Measurements from ENCODE around the gene C3orf85.

Gene C3orf85

DNA sequence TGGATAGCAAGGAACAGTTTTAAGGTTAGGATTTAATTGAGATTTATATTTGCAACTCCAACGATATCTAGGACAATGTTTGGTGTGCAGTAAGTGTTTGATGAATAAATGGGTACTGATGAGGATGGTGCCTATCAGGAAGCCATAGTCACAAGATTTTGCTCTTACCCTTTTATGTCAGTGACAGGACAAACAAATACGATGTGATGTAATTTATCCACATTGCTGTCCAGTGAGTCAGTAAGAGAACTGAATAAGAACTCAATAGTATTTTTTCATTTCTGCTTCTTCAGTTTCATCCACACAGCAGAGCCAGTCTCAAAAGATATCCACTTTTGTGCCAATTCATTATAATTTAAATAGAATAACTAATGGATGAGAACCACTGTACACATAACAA is 18.5 kb downstream of the C3orf85 start:
- DNase-seq, result no peak

DNA sequence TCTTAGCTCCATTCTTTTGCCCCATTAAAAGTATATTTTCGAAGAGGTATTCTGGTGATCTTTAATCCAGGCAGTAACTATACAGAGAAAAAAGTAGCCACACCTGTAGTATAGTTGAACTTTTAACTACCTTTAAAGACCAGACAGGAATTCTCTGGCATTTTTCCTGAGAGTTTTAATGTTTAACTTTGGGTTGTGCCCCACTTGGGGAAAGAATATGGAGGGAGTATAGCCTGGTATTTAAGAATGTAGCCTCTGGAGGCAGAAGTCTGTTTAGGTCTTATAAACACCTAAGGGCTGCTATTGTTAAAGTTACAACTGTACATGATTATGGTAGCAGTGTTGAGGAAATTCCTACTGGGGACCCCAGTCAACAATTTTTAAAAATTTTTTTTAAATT is 19.3 kb downstream of the C3orf85 start:
- no peak for DNase-seq

DNA sequence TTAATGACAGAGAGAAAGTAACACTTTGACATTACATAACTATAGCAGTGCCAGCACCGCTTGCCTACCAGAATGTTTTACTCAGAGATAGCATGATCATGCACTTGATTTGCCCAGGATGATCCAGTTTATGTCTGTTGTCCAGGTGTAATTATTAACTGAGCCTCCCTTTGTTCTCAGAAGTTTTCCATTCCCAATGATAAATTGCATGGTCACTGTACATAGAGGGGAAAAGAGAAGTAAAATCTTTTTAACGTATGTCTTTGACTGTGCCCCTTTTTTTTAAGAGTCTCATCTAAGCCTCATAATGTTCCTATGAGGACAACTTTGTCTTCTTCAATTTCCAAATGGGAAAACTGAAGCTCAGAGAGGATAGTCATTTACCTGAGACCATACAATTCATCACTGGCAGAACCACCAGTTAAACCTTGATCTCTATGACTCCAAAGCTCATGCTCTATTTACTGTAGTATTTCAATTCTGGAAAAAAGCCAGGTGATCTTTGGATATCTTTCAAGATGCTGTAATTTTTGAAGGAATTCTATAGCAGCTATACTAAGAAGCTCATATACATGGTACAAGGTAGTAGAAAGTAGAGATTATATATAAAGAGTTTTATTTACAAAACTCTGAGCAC is 25.1 kb downstream of the C3orf85 start:
- DNase-seq, result no peak

DNA sequence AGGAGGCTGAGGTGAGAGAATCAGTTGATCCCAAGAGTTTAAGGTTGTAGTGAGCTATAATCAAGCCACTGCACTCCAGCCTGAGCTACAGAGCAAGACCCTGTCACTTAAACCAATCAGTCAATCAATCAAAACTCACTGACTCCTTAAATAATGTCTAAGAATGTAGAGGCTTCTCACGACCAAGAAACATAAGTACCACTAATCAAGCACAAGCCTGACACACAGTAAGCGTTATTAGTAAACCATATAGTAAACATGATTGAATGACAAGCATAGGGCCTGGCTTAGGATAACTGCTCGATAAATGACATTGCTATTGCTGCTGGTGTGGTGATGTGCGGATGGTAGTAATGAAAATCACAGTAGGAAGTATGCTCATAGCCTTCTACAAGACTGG is 29.4 kb downstream of the C3orf85 start:
- DNase-seq, result no peak

- no peak for DNase-seq
These were observed 35.0 kb downstream of the C3orf85 start for GRCh38 chr3:109171479-109171878.

GRCh38 chr3:109175411-109175810 is 38.9 kb downstream of the C3orf85 start:
- no peak for DNase-seq

- DNase-seq, result no peak
These were observed 40.2 kb downstream of the C3orf85 start for GRCh38 chr3:109176726-109177125.

GRCh38 chr3:109177908-109178307 is 41.4 kb downstream of the C3orf85 start:
- DNase-seq, result no peak

DNA sequence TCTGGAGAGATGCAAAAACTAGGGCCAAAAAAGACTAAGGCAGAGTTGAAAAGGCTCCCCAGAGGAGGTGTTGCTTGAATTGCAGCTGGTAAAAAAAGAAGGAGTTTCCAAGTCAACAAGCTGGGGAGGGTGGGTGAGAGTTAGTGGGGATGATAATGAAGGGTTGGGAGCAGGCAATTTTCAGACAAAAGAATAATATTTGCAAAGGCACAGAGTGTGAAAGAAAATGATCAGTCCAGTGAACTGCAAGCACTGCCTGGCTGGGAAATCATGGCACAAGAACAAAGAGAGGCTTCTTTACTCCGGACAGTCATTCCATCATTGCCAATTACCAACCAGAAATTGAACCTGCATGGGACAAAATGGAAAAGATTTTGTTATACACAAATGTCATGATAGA is 42.2 kb downstream of the C3orf85 start:
- no peak for DNase-seq

- no peak for DNase-seq
These were observed 48.2 kb downstream of the C3orf85 start for GRCh38 chr3:109184726-109185125.

DNA sequence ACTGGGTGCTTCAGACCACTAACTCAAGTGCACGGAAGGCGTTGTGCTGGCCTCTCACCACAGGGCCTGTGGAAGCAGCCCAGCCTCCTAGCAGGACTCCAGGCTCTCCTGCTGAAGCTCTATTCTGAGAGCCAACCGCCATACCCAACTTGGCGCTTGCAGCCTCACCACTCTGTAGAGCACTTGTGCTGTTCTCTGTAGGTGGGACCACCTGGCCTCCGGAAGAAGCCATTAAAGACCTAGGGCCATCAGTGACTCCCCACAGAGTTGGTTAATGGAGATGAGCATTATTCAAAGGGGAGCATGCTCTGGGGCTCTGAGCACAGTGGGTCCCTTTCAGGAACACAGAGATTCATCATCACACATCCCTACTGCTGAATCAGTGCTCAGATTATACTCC is 50.9 kb downstream of the C3orf85 start:
- no peak for DNase-seq

- DNase-seq, result no peak
These were observed 52.2 kb downstream of the C3orf85 start for GRCh38 chr3:109188741-109189140.

- DNase-seq, result no peak
These were observed 54.9 kb downstream of the C3orf85 start for GRCh38 chr3:109191421-109191820.

- DNase-seq, result no peak
These were observed 59.3 kb downstream of the C3orf85 start for GRCh38 chr3:109195815-109196214.

Data from inflammatory macrophage (primary cell).